ENCODE results near the gene METTL25. TPM values are rescaled to one million over a fixed set of nuclear protein-coding genes. Genes with fewer than 3 reads are reported as not detected.
A peak's percentile ranks its signal among the peaks of the same experiment; 100 is the strongest.

Gene METTL25
- total and polyA plus RNA-seq, 10 of the 15 experiments (the other 5 are each of a cell fraction or from before 2014, with no cell fraction given), result 5.6 to 11.3 (median 8.0) TPM

GRCh38 chr12:82378997-82379396 is 20.7 kb downstream of the METTL25 start (continued):
- TF ChIP-seq CEBPZ (IDR thresholded peaks at IDR 0.05; ENCODE audit: low read depth, low read length) (no peak), KDM1A (IDR thresholded peaks at IDR 0.05; ENCODE audit: borderline replicate concordance) (no peak)

- peaks cover 0 to 5% of the 10 kb centered on the region in 2 experiments; a peak in 1 of 4 replicates for H3K36me3 ChIP-seq (ENCODE audit: control insufficient read depth in 2 of 2, insufficient read depth in 2 of 2, low read length in 1 of 2)
- H3K27ac ChIP-seq (ENCODE audit: control insufficient read depth, insufficient read depth), result no peak overlapping the region
- SMC1A ChIA-PET (ENCODE audit: uncharacterized antibody, unreplicated experiment), result interaction anchor here (0.6 to 2.1 kb wide), 7 partner anchors 133 to 301 kb away, joined by 3 to 6 read pairs (median 3); no protein-coding TSS in a partner anchor
- no peaks in the 10 kb centered on the region; the same call in 2 of the 3 replicates for H3K9me3 ChIP-seq (replicated peaks; ENCODE audit: control insufficient read depth, insufficient read depth, low read length)
- no peak for DNase-seq (ENCODE audit: low read depth, low spot score)
- H3K79me2 ChIP-seq (ENCODE audit: control insufficient read depth, insufficient read depth, low read length), result no peaks in the 10 kb centered on the region
- no TSS peak for BruUV-seq (replicated peaks)
- no peak for FAIRE-seq
- no peaks in the 10 kb centered on the region for H3K27me3 ChIP-seq (replicated peaks in 1 of 2; ENCODE audit: control insufficient read depth in 2 of 2, insufficient read depth in 2 of 2, low read length in 1 of 2)
- no peaks in the 10 kb centered on the region for H3K4me1 ChIP-seq (ENCODE audit: control insufficient read depth, insufficient read depth, low read length)
- H3K4me2 ChIP-seq (ENCODE audit: control insufficient read depth, insufficient read depth), result no peak overlapping the region
- RAD21 ChIA-PET (ENCODE audit: unreplicated experiment), result interaction anchor here (0.6 to 1.6 kb wide), 4 partner anchors 135 to 145 kb away, joined by 3 to 5 read pairs (median 4); no protein-coding TSS in a partner anchor
- in situ Hi-C loops (cut with MboI) (no loop called here), intact Hi-C loops (cut with micrococcal nuclease; ENCODE audit: unreplicated experiment) (loop anchor here (5.0 kb wide), 1 partner anchor 243 kb away; no protein-coding TSS in a partner anchor)
- ATAC-seq, result peak; percentile 76
- WGBS (ENCODE audit: insufficient coverage, insufficient replicate concordance, low lambda C conversion rate, missing lambda C conversion rate), result 96% methylated on average over 2 of the region's 2 CpGs
- H3K4me3 ChIP-seq, result no peak overlapping the region
- no peak overlapping the region for H3K9ac ChIP-seq (ENCODE audit: control insufficient read depth, insufficient read depth, low read length)
- H4K20me1 ChIP-seq (ENCODE audit: control insufficient read depth, insufficient read depth), result no peaks in the 10 kb centered on the region
- CTCF ChIA-PET, result interaction anchor here (0.8 to 1.8 kb wide), 10 partner anchors 11 to 1092 kb away, joined by 3 to 9 read pairs (median 6); partner anchors contain the start of gene TMTC2
- POLR2A ChIA-PET, result no interaction called here
- no peak overlapping the region for H2AFZ ChIP-seq (ENCODE audit: control insufficient read depth, low read depth, low read length)
- peak; percentile 26; the same call in 1 of the 2 replicates for TF ChIP-seq SMC3 (IDR thresholded peaks at IDR 0.05; ENCODE audit: borderline replicate concordance, low read length)
- TF ChIP-seq SMAD5 (IDR thresholded peaks at IDR 0.05; ENCODE audit: low read depth), result no peak
- no peak for TF ChIP-seq CHD1 (IDR thresholded peaks at IDR 0.05; ENCODE audit: low read depth, low read length)
- peak; percentile 28 to 54 (median 30); a peak in 4 of 6 replicates for TF ChIP-seq CTCF (IDR thresholded peaks at IDR 0.05 in 2 of 3, conservative IDR thresholded peaks at IDR 0.05 in 1 of 3; ENCODE audit: control insufficient read depth in 2 of 3, extremely low read depth in 1 of 3, insufficient read depth in 1 of 3, low read depth in 3 of 3, low read length in 3 of 3)
- peak; percentile 64 for TF ChIP-seq RAD21 (IDR thresholded peaks at IDR 0.05; ENCODE audit: insufficient read depth, low read depth, low read length)
- no peak for TF ChIP-seq ZNF687 (IDR thresholded peaks at IDR 0.05)
- no peak for TF ChIP-seq MYC (IDR thresholded peaks at IDR 0.05; ENCODE audit: insufficient read depth, insufficient read length, insufficient replicate concordance, low read length, severe bottlenecking)
Observed at GRCh38 chr12:82383930-82384552, 25.7 kb downstream of the METTL25 start.

All from GM12878 (cell line).